HepG2 (cell line): ENCODE results near the gene PLET1.

Experiments
- FOXK1 ChIP-seq: sonication (generic); formaldehyde crosslinking; IDR thresholded peaks from 2 replicates; pipeline ENCODE4 v1.4.0; 2020; ENCODE audit warnings: low read depth, missing genetic modification reagents, borderline replicate concordance
- ZKSCAN8 ChIP-seq: IDR thresholded peaks from 2 replicates; pipeline ENCODE4 v1.6.1; 2016; ENCODE audit warnings: borderline replicate concordance, missing genetic modification reagents, missing compliant biosample characterization
- ZNF24 ChIP-seq: fragments of 450-650 bp; IDR thresholded peaks from 2 replicates; pipeline ENCODE4 v1.6.1; 2017; ENCODE audit warnings: antibody characterized with exemption, mild to moderate bottlenecking
- TF ChIP-seq, protein P1 (sequence below): sonication (generic); formaldehyde crosslinking; IDR thresholded peaks from 2 replicates; pipeline ENCODE4 v1.4.0; 2020; ENCODE audit warnings: mild to moderate bottlenecking, missing genetic modification reagents
- TF ChIP-seq, protein P2 (sequence below): sonication (generic); formaldehyde crosslinking; IDR thresholded peaks from 2 replicates; pipeline ENCODE4 v1.5.0; 2020; ENCODE audit warnings: mild to moderate bottlenecking, missing genetic modification reagents, moderate library complexity
- TF ChIP-seq, protein P3 (sequence below): IDR thresholded peaks from 2 replicates; pipeline ENCODE4 v1.6.1; 2012; ENCODE audit warnings: inconsistent platforms
- TF ChIP-seq, protein P4 (sequence below): sonication (generic); formaldehyde crosslinking; IDR thresholded peaks from 2 replicates; pipeline ENCODE4 v1.8.1; 2023; ENCODE audit warnings: mild to moderate bottlenecking, missing genetic modification reagents

- TF ChIP-seq, protein P1, sequence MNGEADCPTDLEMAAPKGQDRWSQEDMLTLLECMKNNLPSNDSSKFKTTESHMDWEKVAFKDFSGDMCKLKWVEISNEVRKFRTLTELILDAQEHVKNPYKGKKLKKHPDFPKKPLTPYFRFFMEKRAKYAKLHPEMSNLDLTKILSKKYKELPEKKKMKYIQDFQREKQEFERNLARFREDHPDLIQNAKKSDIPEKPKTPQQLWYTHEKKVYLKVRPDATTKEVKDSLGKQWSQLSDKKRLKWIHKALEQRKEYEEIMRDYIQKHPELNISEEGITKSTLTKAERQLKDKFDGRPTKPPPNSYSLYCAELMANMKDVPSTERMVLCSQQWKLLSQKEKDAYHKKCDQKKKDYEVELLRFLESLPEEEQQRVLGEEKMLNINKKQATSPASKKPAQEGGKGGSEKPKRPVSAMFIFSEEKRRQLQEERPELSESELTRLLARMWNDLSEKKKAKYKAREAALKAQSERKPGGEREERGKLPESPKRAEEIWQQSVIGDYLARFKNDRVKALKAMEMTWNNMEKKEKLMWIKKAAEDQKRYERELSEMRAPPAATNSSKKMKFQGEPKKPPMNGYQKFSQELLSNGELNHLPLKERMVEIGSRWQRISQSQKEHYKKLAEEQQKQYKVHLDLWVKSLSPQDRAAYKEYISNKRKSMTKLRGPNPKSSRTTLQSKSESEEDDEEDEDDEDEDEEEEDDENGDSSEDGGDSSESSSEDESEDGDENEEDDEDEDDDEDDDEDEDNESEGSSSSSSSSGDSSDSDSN = no peak
- TF ChIP-seq, protein P2, sequence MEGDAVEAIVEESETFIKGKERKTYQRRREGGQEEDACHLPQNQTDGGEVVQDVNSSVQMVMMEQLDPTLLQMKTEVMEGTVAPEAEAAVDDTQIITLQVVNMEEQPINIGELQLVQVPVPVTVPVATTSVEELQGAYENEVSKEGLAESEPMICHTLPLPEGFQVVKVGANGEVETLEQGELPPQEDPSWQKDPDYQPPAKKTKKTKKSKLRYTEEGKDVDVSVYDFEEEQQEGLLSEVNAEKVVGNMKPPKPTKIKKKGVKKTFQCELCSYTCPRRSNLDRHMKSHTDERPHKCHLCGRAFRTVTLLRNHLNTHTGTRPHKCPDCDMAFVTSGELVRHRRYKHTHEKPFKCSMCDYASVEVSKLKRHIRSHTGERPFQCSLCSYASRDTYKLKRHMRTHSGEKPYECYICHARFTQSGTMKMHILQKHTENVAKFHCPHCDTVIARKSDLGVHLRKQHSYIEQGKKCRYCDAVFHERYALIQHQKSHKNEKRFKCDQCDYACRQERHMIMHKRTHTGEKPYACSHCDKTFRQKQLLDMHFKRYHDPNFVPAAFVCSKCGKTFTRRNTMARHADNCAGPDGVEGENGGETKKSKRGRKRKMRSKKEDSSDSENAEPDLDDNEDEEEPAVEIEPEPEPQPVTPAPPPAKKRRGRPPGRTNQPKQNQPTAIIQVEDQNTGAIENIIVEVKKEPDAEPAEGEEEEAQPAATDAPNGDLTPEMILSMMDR = no peak
- TF ChIP-seq, protein P3, sequence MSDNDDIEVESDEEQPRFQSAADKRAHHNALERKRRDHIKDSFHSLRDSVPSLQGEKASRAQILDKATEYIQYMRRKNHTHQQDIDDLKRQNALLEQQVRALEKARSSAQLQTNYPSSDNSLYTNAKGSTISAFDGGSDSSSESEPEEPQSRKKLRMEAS = no peak
- TF ChIP-seq ZKSCAN8 (CRISPR knock-in tag) (no peak), ZNF24 (no peak), FOXK1 (CRISPR knock-in tag) (no peak)
- TF ChIP-seq, protein P4, sequence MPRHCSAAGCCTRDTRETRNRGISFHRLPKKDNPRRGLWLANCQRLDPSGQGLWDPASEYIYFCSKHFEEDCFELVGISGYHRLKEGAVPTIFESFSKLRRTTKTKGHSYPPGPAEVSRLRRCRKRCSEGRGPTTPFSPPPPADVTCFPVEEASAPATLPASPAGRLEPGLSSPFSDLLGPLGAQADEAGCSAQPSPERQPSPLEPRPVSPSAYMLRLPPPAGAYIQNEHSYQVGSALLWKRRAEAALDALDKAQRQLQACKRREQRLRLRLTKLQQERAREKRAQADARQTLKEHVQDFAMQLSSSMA (CRISPR knock-in tag) = no peak
Observed at GRCh38 chr11:112268406-112268805, 7.7 kb upstream of the PLET1 start.
